Measurements from ENCODE around the gene ADD3.

The ADD3 gene

GRCh38 chr10:109977382-109977806 is 30.4 kb upstream of the ADD3 start:
- TF ChIP-seq EZH2 (IDR thresholded peaks at IDR 0.05; ENCODE audit: borderline replicate concordance, low read length): no peak
- TF ChIP-seq CTCF (IDR thresholded peaks at IDR 0.05; ENCODE audit: low read length): no peak
- no peaks in the 10 kb centered on the region for H3K79me2 ChIP-seq (ENCODE audit: insufficient read depth, low read length)
- H3K4me2 ChIP-seq (ENCODE audit: low read length): no peak overlapping the region
- H3K27me3 ChIP-seq (ENCODE audit: insufficient read depth, low read length): 0 out of 2 replicates have a peak, but pooled peaks cover under 1% of the 10 kb centered on the region
- H3K36me3 ChIP-seq (ENCODE audit: insufficient read depth, low read length): no peaks in the 10 kb centered on the region
- no peaks in the 10 kb centered on the region for H3K4me1 ChIP-seq (ENCODE audit: insufficient read depth, low read length, severe bottlenecking)
- H3K9ac ChIP-seq (ENCODE audit: low read length): no peak overlapping the region
- H3K9me2 ChIP-seq (ENCODE audit: low read depth, low read length): no peaks in the 10 kb centered on the region
- H3K9me3 ChIP-seq (ENCODE audit: low read length): no peaks in the 10 kb centered on the region
- no peaks in the 10 kb centered on the region for H3F3A ChIP-seq (ENCODE audit: insufficient read depth, low read length)
- no peak overlapping the region for H3K27ac ChIP-seq (ENCODE audit: low read depth, low read length, poor library complexity, severe bottlenecking)
- no peak overlapping the region for H3K4me3 ChIP-seq (ENCODE audit: low read depth, low read length, poor library complexity, severe bottlenecking)
- H2AFZ ChIP-seq (ENCODE audit: low read length): no peak overlapping the region
- no peaks in the 10 kb centered on the region for H4K20me1 ChIP-seq (ENCODE audit: insufficient read depth, low read length)

GRCh38 chr10:109978481-109978880 is 29.3 kb upstream of the ADD3 start:
- no peak overlapping the region for H3K9ac ChIP-seq (ENCODE audit: low read length)
- no peaks in the 10 kb centered on the region for H3F3A ChIP-seq (ENCODE audit: insufficient read depth, low read length)
- no peak overlapping the region for H2AFZ ChIP-seq (ENCODE audit: low read length)
- H3K36me3 ChIP-seq (ENCODE audit: insufficient read depth, low read length): no peaks in the 10 kb centered on the region
- H3K4me1 ChIP-seq (ENCODE audit: insufficient read depth, low read length, severe bottlenecking): no peaks in the 10 kb centered on the region
- H4K20me1 ChIP-seq (ENCODE audit: insufficient read depth, low read length): no peaks in the 10 kb centered on the region
- H3K9me3 ChIP-seq (ENCODE audit: low read length): no peaks in the 10 kb centered on the region
- no peaks in the 10 kb centered on the region for H3K79me2 ChIP-seq (ENCODE audit: insufficient read depth, low read length)
- H3K4me2 ChIP-seq (ENCODE audit: low read length): no peak overlapping the region
- no peak overlapping the region for H3K4me3 ChIP-seq (ENCODE audit: low read depth, low read length, poor library complexity, severe bottlenecking)
- no peak overlapping the region for H3K27ac ChIP-seq (ENCODE audit: low read depth, low read length, poor library complexity, severe bottlenecking)
- no peak for TF ChIP-seq EZH2 (IDR thresholded peaks at IDR 0.05; ENCODE audit: borderline replicate concordance, low read length)
- TF ChIP-seq CTCF (IDR thresholded peaks at IDR 0.05; ENCODE audit: low read length): peak; percentile 92
- H3K27me3 ChIP-seq (ENCODE audit: insufficient read depth, low read length): no peaks in the 10 kb centered on the region
- H3K9me2 ChIP-seq (ENCODE audit: low read depth, low read length): no peaks in the 10 kb centered on the region

GRCh38 chr10:109979215-109979614 is 28.6 kb upstream of the ADD3 start:
- Histone ChIP-seq H4K20me1 (ENCODE audit: insufficient read depth, low read length) (no peaks in the 10 kb centered on the region), H3K9me3 (ENCODE audit: low read length) (no peaks in the 10 kb centered on the region), H3K27ac (ENCODE audit: low read depth, low read length, poor library complexity, severe bottlenecking) (no peak overlapping the region), H2AFZ (ENCODE audit: low read length) (no peak overlapping the region), H3K9ac (ENCODE audit: low read length) (no peak overlapping the region), H3F3A (ENCODE audit: insufficient read depth, low read length) (no peaks in the 10 kb centered on the region), H3K27me3 (ENCODE audit: insufficient read depth, low read length) (no peaks in the 10 kb centered on the region), H3K9me2 (ENCODE audit: low read depth, low read length) (no peaks in the 10 kb centered on the region), H3K36me3 (ENCODE audit: insufficient read depth, low read length) (no peaks in the 10 kb centered on the region), H3K4me3 (ENCODE audit: low read depth, low read length, poor library complexity, severe bottlenecking) (no peak overlapping the region), H3K4me2 (ENCODE audit: low read length) (no peak overlapping the region), H3K4me1 (ENCODE audit: insufficient read depth, low read length, severe bottlenecking) (no peaks in the 10 kb centered on the region), H3K79me2 (ENCODE audit: insufficient read depth, low read length) (no peaks in the 10 kb centered on the region)
- TF ChIP-seq CTCF (IDR thresholded peaks at IDR 0.05; ENCODE audit: low read length): no peak
- no peak for TF ChIP-seq EZH2 (IDR thresholded peaks at IDR 0.05; ENCODE audit: borderline replicate concordance, low read length)
